ENCODE data around the gene SZRD1. TPM values are rescaled to one million over a fixed set of nuclear protein-coding genes. Genes with fewer than 3 reads are reported as not detected.
"Not testable (repeated sequence)": the region's sequence is repeated elsewhere in the genome, so short reads cannot be mapped to it uniquely, and the experiment has no call there.

Gene SZRD1
- 158 and 175 TPM in 2 replicates for total RNA-seq (2014; rRNA removed; shearing (Covaris generic))
- 155 and 159 TPM in 2 replicates for polyA plus RNA-seq (2015; cell fraction: cytosol; rRNA removed)
- polyA plus RNA-seq (2015; cell fraction: nucleus; rRNA removed), result 67.2 and 68.4 TPM in 2 replicates

DNA sequence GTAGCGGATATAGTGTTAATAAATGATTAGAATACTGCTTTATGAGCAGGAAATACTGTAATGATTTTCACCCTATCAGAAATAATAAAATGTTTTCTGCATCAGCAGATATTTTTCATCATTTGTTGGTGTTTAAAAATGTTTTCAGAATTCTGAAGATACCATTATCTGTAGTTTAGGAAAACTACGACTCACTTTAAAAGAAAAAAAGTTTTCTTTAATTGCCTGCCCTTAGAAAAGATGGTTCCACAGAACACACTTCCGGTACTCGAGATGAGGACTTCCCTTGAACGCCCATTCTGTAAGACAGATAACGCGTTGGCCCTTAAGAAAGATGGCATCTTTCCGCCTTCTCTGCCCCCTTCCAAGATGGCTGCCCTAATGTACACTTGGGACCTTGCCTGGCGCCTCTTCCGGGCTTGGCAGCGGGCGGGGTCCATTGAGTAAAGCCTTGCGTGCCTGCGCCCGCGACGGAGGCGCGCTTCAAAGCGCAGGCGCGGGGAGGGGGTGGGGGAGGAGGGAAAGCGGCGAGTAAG is at the start of gene SZRD1:
SZRD1 (plus strand) TSS at position 521 of the 536 bp plus-strand sequence. CDS start 16 bp downstream, outside the sequence.
- DNase-seq (ENCODE audit: low read depth), result peak; percentile 99

DNA sequence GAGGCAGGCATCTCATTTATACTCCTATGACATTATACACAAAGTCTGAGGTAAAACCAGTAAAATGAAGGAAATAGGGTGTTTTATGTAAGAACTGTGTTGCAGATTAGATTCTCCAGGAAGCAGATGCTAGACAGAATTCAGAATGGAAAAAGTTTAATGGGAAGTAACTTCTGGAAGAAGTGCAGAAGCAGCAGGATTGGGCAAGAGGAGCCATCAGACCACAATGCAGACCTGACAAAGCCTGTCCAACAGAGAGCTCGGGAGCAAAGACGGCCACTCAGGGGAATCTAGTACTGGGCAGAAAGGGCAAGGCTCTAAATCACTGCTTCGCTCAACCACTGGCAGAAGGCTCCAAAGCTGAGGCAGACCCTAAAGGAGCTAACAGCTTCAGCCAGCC is 48.5 kb upstream of the SZRD1 start:
- no peak for DNase-seq (ENCODE audit: low read depth)

- DNase-seq (ENCODE audit: low read depth), result no peak
These were observed 45.7 kb upstream of the SZRD1 start for GRCh38 chr1:16321176-16321867.

- peak; percentile 78 for DNase-seq (ENCODE audit: low read depth)
These were observed 42.6 kb upstream of the SZRD1 start for GRCh38 chr1:16324456-16324890.

- DNase-seq (ENCODE audit: low read depth), result no peak
These were observed 40.1 kb upstream of the SZRD1 start for GRCh38 chr1:16326833-16327404.

- DNase-seq (ENCODE audit: low read depth), result no peak
These were observed 32.2 kb upstream of the SZRD1 start for GRCh38 chr1:16334655-16335340.

GRCh38 chr1:16338961-16339360 is 28.1 kb upstream of the SZRD1 start:
- no peak for DNase-seq (ENCODE audit: low read depth)

GRCh38 chr1:16340673-16341072 is 26.4 kb upstream of the SZRD1 start:
- no peak for DNase-seq (ENCODE audit: low read depth)

DNA sequence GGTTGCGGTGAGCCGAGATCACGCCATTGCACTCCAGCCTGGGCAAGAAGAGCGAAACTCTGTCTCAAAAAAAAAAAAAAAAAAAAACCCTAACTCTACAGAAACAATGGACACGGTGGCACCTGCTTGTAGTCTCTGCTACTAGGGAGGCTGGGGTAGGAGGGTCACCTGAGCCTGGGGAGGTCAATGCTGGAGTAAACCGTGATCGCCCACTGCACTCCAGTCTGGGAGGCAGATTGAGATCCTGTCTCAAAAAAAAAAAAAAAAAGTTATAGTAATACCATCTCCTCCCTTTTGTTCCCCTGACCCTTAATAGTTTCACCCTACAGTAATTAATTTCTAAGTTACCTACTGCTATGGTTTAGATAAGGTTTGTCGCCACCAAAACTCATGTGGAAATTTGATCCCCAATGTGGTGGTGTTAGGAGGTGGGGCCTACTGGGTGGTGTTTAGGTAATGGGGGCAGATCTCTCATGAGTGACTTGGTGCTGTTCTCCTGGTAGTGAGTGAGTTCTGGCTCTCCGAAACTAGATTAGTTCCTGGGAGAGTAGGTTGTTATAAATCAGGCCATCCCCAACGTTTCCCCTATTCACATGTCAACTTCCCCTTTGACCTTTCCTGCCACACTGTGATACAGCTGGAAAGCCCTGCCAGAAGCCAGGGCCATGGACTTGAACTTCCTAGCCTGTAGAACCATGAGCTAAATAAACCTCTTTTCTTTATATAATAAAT is 24.5 kb upstream of the SZRD1 start:
- DNase-seq (ENCODE audit: low read depth), result no peak

DNA sequence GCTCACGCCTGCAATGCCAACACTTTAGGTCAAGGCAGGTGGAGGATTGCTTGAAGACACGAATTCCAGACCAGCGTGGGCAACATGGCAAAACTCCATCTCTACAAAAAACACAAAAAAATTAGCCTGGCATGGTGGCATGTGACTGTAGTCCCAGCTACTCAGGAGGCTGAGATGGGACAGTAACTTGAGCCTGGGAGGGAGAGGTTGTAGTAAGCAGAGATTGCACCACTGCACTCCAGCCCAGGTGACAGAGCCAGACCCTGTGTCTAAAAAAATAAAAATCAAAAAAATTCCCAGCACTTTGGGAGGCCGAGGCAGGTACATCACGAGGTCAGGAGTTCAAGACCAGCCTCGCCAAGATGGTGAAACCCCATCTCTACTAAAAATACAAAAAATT is 23.8 kb upstream of the SZRD1 start:
- DNase-seq (ENCODE audit: low read depth), result not testable (repeated sequence)

GRCh38 chr1:16348414-16349182 is 18.4 kb upstream of the SZRD1 start:
- DNase-seq (ENCODE audit: low read depth), result no peak

DNA sequence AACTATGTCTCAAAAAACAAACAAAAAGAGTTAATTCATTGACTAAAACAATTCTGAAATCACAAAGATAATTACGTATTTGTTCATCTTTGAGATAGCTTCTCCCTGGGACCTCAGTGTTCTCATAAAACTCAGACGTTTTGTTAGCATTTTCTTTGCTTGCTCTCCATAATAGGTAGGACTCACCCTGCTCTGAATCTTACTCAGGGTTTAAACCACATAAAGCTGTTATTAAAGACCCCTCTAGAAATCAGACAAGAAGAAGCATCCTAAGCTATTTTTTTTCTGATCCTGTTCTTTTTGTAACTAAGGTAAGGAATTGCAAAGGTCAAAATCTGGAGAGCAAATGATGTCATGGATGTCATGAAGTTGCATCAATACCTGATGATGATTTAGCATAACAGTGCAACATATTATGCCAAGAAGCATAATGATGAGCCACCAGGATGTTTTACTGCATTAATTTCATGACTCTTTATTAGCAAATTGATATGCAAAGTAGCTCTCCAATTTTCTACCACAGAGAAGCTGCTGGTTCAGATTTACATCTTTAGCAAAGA is 17.1 kb upstream of the SZRD1 start:
- no peak for DNase-seq (ENCODE audit: low read depth)

GRCh38 chr1:16351456-16351993 is 15.5 kb upstream of the SZRD1 start:
- no peak for DNase-seq (ENCODE audit: low read depth)

GRCh38 chr1:16351994-16352841 is 14.8 kb upstream of the SZRD1 start, which contains the start of gene FBXO42:
FBXO42 (minus strand) TSS chr1:16352480; CDS start chr1:16315418, 37,062 bp downstream.
- DNase-seq (ENCODE audit: low read depth), result peak; percentile 92

DNA sequence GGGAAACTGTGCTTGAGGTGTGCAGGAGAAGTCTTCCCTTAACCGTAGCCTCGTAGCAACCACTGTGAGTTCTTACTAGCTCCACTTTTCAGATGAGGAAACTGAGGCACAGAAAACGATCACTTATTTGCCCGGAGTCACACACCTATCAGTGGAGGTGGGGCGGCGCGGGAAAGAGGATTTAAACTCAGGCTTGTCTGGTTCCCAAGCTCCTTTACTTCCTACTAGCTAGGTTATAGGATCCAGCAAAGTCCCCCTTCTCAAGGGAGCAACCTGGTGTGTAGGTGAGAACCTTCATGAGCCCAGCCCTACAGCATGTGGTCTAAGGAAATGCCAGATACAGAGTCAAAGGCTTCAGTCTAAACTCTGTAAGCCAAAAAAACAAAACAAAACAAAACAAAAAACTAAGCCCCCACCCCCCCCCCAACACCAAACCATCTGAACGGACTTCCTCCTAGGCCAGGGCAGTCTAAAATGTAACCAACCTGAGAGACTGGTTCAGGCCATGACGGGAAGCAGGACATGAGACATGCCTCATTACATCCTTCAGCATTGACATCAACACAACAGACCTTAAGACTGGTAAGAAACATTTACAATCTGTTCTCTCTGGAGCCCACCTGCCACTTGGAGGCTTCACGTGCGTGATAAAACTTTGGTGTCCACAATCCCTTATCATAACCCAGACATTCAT is 14.1 kb upstream of the SZRD1 start:
- no peak for DNase-seq (ENCODE audit: low read depth)

- DNase-seq (ENCODE audit: low read depth), result no peak
These were observed 12.4 kb upstream of the SZRD1 start for GRCh38 chr1:16354619-16355018.

DNA sequence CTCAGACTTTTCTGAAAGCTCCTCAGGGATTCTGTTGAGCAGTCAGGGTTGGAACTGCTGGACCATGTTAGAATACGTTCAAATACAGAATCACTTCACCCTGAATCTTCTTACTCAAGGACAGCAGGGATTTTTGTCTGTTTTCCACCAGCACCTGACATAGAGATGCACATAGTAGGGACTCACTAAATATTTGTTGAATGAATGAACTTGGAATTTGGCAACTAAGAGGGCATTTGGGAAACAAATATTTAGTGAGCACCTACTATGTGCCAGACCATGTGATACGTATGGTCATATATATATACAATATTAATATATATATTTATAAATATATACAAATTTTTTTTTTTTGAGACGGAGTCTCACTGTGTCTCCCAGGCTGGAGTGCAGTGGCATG is 10.2 kb upstream of the SZRD1 start:
- DNase-seq (ENCODE audit: low read depth), result no peak

DNA sequence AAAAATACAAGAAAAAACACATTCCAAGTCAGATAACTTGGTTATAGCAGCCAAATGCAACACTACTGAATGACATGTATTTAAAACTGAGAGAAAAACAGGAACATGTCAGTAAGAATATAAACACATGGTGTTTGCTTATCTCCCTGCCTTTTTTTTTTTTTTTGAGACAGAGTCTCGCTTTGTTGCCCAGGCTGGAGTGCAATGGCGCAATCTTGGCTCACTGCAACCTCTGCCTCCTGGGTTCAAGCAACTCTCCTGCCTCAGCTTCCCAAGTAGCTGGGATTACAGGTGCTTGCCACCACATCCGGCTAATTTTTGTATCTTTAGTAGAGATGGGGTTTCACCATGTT is 1.9 kb upstream of the SZRD1 start:
- not testable (repeated sequence) for DNase-seq (ENCODE audit: low read depth)

Data from HT1080 (cell line).